Activated CD4-positive, alpha-beta T cell treated with anti-CD3 and anti-CD28 coated beads, Interleukin-2, amount 50 U/mL, for 16 hours (primary cell): ENCODE results near the gene SYNE2.
A peak's percentile ranks its signal among the peaks of the same experiment; 100 is the strongest.
"Not testable (repeated sequence)": the region's sequence is repeated elsewhere in the genome, so short reads cannot be mapped to it uniquely, and the experiment has no call there.

ENCODE experiments used
- DNase-seq: peaks from one replicate; pipeline ENCODE4 v3.0.0-alpha.2; 2020

SYNE2 gene, protein sequence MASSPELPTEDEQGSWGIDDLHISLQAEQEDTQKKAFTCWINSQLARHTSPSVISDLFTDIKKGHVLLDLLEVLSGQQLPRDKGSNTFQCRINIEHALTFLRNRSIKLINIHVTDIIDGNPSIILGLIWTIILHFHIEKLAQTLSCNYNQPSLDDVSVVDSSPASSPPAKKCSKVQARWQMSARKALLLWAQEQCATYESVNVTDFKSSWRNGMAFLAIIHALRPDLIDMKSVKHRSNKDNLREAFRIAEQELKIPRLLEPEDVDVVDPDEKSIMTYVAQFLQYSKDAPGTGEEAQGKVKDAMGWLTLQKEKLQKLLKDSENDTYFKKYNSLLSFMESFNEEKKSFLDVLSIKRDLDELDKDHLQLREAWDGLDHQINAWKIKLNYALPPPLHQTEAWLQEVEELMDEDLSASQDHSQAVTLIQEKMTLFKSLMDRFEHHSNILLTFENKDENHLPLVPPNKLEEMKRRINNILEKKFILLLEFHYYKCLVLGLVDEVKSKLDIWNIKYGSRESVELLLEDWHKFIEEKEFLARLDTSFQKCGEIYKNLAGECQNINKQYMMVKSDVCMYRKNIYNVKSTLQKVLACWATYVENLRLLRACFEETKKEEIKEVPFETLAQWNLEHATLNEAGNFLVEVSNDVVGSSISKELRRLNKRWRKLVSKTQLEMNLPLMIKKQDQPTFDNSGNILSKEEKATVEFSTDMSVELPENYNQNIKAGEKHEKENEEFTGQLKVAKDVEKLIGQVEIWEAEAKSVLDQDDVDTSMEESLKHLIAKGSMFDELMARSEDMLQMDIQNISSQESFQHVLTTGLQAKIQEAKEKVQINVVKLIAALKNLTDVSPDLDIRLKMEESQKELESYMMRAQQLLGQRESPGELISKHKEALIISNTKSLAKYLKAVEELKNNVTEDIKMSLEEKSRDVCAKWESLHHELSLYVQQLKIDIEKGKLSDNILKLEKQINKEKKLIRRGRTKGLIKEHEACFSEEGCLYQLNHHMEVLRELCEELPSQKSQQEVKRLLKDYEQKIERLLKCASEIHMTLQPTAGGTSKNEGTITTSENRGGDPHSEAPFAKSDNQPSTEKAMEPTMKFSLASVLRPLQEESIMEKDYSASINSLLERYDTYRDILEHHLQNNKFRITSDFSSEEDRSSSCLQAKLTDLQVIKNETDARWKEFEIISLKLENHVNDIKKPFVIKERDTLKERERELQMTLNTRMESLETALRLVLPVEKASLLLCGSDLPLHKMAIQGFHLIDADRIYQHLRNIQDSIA (N-terminal part only)

DNA sequence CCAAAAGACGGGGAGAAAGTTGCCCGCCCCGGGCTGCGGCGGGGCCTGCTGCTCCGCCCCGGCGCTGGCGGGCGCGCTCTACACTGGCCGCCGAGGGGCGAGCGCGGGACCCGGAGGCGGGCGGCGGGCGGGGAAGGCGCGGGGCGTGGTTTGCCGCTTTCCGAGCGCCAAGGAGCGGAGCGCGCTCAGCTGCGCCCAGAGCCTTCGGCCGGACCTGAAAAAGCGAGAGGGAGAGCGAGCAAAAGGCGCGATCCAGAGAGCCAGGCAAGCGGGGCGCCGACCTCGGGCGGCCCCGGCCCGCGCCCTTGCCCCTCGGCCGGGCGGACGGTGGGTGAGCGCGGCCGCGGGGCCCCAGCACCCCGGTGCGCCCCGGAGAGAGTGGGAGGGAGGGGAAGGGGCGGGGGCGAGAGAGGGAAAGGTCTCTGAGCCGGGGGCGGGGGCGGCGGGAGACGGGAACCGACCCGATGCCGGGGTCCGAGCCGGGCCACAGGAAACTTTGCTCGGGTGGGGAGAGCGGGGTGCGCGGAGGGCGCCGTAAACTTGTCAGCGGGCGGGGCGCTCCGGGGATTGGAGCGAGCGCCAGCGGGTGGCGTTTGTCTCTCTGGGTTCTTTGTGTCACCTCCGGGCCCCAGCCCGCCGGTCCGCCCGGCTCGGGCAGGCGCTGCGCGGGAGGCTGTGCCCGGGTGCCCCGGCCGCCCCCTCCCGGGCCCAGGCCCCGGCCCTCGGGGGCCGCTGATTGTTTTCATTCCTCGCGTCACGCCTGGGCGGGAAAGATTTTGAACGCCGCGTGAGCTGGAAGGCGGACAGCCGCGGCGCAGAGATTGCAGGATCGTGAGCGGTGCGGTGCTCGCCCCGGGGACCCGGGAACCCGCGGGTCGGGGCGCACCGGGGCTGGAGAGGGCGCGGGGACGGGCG is at the start of gene SYNE2:
SYNE2 (plus strand) TSS at position 188 of the 915 bp plus-strand sequence. CDS start 56,145 bp downstream, outside the sequence.
- DNase-seq = peak; percentile 78

DNA sequence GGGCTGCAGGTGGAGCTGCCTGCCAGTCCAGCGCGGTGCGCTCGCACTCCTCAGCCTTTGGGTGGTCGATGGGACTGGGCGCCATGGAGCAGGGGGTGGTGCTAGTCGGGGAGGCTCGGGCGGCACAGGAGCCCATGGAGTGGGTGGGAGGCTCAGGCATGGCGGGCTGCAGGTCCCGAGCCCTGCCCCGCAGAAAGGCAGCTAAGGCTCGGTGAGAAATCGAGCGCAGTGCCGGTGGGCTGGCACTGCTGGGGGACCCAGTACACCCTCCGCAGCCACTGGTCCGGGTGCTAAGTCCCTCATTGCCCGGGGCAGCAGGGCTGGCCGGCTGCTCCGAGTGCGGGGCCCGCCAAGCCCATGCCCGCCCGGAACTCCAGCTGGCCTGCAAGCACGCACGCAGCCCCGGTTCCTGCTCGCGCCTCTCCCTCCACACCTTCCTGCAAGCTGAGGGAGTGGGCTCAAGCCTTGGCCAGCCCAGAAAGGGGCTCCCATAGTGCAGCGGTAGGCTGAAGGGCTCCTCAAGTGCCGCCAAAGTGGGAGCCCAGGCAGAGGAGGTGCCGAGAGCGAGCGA is 49.5 kb upstream of the SYNE2 start:
- DNase-seq = not testable (repeated sequence)

DNA sequence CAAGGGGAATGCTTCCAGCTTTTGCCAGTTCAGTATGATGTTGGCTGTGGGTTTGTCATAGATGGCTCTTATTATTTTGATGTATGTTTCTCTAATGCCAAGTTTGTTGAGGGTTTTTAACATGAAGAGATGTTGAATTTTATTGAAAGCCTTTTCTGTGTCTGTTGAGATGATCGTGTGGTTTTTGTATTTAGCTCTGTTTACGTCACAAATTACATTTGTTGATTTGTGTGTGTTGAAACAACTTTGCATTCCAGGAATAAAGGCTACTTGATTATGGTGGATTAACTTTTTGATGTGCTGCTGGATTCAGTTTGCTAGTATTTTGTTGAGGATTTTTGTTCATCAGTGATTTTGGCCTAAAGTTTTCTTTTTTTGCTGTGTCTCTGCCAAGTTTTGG is 46.7 kb upstream of the SYNE2 start:
- DNase-seq = not testable (repeated sequence)

DNA sequence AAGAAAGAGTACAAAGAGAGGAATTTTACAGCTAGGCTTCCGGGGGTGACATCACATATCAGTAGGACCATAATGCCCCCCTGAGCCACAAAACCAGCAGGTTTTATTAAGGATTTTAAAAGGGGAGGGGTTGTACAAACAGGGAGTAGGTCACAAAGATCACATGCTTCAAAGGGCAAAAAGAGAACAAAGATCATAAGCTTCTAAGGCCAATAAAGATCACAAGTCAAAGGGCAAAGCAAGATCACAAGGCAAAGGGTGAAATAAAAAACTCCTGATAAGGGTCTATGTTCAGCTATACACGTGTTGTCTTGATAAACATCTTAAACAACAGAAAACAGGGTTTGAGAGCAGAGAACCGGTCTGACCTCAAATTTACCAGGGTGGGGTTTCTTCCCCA is 41.1 kb upstream of the SYNE2 start:
- DNase-seq = not testable (repeated sequence)

DNA sequence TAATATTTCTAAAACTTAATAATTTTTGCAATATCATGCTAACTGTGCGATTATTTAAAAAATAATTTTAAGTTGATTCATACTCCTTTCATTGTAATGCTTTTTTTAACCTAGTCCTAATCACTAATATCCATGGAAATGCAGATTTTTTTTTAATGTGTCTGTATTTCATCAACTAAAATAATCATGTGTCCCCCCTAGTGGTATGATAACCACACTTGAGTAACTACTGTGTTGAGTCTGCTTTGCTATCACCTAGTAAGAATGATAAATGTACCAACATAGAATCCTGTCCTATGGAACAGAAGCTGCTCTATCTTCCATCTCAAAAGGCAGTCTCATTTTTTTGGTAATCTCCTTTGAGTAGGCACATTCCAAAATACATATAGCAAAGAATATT is 19.1 kb upstream of the SYNE2 start:
- no peak for DNase-seq

DNA sequence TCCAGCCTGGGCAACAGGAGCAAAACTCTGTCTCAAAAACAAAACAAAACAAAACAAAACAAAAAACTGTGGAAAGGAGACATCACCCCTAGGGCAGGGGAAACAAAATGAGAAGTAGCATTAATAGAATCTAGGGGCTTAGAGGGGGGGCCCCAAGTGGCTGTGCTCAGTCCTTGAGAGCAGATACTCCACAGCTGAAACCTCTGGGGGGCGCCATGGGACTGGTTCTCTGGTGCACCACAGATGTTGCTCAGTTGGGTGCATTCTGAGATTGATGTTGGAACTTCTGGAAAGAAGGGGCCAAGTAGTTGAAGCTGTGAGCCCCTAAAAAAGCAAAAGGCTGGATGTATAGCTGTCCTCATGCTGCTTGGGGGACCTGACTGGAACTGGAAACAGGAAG is 11.8 kb upstream of the SYNE2 start:
- no peak for DNase-seq

DNA sequence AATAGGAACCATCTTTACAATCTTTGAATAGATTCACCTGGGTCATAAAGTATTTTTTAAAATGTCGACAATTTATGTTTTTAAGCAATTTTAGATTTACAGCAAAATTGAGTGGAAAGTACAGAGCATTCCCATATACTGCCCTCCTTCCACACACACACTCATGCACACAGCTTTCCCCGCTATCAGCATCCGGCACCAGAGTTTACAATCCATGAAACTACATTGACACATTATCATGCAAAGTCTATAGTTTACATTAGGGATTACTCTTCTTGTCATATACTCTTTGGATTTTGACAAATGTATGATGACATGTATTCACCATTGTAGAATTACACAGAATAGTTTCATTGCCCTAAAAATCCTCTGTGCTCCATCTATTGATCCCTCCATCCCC is 9.0 kb upstream of the SYNE2 start:
- no peak for DNase-seq

DNA sequence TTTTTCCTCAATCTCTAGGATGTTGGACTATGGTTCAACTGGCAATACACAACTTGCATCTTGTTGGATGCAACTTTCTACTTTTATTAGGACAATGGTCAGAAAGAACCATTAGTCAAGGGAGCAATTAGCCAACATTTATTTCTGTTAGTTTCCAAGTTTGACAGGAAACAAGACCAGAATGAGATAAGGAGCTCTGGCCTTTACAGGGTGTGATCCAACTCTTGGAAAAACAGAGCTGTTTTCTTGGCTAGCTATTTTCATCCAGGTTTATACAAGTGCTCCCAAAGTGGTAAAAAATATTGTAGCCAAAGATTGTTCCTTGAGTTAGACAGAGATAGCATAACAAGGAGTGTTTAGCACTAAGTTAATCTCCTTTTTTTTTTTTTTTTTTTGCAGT is 3.9 kb upstream of the SYNE2 start:
- DNase-seq = no peak

DNA sequence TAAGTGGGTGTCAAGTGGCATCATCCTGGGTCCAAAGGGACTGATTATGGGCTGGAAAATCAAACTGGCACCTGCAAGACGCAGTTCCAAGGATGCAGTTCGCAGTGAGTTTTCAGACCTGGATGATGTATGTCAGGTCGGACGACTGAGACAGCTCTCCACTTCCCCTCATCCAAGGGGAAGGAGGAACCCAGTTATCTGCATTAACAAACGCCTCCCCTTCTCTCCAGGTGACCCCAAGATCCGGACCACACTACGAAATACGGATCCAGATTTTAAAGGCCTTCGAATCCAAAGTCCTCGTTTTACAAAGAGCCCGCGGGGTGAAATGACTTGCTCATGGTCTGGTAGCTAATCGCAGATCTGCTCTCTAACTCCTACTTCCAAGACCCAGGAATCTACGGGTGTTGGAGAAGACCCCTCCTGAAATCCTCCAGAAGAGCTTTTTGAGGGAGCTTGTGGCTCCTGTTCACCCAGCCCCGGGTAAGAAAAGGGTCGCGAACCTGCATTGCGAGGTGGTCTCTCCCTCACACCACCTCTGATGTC is 460 bp upstream of the SYNE2 start:
- no peak for DNase-seq

DNA sequence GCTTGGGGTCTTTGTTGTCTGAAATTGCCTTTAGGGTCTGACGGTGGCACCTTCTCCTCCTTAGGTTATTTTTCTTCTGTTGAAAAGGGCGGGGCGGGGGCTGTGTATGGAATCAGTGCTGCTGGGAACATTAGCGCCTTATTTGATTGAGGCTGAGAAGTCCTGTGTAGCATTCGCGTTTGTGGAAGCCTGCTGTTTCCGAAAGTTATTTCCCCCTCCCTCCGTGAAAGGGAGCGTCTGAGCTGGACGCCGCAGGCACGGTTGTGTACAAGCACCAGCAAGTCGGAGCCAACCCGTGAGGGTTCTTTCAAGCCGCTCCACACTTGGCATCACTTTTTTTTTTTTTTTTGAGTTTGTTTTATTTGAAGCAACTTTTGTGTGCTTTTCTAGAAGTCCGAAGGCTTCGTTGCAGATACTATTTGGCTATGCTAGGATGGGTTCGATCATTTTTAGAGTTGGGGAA is 1.1 kb downstream of the SYNE2 start:
- peak; percentile 37 for DNase-seq

DNA sequence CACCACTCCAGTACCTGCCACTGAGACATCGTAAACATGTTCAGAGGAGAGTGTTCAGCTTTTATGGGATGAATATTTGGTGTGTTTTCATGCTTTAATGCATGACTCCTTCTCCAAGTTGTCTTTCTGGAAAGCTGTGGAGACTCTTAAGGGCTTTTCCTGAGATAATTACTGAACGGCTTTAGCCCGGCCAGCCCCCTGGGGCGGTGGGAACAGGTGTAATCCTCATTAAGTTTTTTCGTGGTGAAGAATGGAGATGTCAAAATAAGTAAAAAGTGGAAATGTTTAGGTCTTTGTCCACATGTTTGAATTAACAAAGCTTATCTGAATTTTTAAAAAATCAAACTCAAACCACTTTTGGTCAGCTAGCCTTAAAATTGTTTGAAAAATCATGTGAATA is 1.5 kb downstream of the SYNE2 start:
- no peak for DNase-seq

DNA sequence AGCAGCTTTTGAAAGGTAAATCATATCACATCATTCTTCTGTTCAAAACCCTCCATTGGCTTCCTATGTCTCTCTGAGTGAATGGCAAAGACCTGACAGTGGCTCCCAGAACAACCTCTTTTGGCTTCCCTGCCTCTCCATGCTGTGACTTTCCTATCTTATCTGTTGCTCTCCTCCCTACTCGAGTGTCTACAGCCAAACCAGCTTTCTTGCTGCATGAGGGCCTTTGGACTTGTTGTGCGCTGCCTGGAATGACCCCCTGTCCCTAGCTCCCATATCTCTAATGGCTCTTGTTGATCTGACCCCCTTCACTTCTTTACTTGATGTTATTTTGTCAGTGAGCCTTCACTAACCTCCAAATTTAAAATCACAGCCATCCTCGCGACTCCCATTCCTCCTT is 2.5 kb downstream of the SYNE2 start:
- no peak for DNase-seq

DNA sequence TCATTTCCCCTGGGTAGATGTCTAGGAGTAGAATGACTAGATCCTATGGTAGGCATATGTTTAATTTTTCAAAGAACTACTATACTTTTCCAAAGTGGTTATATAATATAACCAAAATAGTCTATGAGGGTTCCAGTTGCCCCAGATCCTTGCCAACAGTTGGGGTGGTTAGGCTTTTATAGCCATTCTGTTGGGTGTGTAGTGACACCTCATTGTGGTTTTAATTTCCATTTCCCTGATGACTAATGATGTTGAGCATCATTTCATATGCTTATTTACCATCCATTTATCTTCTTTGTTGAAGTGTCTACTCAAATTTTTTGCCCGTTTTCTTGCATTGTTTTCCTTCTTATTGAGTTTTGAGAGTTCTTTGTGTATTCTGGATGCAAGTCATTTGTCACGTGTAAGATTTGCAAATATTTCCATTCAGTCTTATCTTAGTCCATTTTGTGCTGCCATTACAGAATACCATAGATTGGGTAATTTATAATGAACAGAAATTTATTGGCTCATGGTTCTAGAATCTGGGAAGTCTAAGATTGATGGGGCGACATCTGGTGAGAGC is 4.7 kb downstream of the SYNE2 start:
- peak; percentile 69 for DNase-seq

DNA sequence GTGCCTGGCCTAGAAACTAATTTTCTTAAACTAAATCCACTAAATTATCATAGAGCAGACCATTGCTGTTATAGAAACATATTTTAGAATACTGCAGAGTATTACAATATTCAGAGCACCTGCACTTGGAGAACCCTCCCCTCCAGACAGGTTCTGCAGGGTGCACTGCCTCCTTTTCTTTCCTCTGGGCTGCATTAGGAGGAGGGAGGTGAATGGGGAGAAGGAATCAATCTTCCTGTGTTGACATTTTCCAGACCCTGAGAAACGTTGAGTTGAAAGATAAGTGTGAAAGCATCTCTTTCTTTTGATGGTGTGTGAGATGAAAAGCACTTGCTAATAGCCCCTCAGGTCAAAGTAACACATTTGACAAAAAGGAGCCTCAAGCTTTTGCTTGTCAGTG is 7.3 kb downstream of the SYNE2 start:
- DNase-seq = no peak

DNA sequence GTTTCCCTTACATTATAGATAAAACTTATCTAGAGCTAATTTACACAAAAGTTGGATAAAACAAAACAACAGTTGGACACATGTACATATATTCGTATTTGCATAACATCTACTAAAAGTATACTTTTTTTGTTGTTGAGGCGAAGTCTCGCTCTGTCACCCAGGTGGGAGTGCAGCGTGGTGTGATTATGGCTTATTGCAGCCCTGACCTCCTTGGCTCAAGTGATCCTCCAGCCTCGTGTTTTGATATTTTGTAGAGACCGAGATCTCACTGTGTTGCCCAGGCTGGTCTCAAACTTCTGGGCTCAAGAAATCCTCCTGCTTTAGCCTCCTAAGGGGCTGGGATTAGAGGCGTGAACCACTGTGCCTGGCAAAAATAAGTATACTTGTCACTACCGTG is 9.4 kb downstream of the SYNE2 start:
- no peak for DNase-seq

DNA sequence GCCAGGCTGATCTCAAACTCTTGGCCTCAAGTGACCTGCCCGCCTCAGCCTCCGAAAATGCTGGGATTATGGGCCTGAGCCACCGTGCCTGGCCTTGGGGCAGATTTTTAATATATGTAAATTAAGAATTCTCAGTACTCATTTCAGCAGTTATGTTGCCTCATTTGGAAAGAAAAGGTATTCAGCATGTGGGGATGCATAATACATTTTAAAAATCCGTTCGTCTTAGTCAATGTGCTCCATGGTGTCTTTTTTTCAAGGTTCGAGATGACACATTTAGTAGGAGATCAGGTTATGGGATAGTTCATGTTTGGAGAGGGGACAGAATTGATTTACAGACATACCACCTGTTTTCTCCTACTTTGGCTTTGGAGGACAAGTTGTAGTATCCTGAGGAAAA is 10.2 kb downstream of the SYNE2 start:
- no peak for DNase-seq

DNA sequence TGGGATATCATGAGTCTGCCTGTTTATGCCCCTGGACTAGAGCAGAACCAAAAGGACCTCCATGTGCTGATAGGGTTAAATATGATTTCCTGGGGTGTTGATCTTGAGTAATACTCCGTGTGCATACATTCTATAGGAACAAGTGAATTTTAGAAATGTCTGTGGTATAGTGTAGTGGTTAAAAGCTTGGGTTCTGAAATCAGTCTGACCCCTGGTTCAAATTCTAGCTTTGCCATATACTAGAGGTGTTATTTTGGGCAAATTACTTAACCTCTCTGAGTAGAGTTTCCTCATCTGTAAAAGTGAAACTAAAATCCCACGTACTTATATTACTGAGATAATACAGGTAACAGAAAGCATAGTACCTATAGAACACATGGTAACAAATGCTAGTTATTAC is 12.0 kb downstream of the SYNE2 start:
- peak; percentile 44 for DNase-seq

DNA sequence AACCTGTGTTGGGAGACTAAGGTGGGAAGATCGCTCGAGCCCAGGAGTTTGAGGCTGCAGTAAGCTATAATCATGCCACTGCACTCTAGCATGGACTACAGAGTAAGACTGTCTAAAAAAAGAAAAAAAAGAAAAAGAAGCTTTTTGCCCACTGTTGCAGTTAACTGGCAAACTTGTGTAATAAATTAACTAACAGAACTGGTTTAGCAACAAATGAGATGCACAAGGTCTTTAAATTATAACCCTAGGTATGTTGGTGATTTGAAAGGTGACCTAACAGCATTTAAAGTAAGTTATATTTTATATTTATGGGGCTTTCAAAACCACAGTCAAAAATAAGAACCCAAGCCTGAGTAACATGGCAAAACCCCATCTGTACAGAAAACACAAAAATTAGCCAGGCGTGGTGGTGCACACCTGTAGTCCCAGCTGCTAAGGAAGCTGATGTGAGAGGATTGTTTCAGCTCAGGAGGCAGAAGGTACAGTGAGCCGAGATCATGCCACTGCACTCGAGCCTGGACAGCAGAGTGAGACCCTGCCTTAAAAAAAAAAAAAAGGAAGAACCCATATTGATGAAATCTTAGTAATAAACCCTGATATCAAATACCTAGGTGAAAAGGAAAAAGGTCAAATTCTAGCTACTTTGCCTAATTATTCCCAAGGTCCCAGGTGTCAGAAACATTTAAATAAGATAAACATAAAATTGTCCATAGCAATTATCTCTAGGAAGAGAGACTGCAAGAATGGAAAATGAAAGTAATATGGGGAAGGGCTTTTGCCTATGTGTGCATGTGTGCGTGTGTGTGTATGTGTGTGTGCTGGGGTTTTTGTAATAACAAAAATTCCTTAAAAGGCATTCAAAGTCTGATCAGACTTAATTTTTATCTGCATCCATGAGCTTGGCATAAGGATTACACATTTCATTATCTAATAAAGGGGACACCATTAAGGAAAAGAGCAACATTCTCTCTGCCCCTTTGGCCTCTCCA is 15.4 kb downstream of the SYNE2 start:
- no peak for DNase-seq

DNA sequence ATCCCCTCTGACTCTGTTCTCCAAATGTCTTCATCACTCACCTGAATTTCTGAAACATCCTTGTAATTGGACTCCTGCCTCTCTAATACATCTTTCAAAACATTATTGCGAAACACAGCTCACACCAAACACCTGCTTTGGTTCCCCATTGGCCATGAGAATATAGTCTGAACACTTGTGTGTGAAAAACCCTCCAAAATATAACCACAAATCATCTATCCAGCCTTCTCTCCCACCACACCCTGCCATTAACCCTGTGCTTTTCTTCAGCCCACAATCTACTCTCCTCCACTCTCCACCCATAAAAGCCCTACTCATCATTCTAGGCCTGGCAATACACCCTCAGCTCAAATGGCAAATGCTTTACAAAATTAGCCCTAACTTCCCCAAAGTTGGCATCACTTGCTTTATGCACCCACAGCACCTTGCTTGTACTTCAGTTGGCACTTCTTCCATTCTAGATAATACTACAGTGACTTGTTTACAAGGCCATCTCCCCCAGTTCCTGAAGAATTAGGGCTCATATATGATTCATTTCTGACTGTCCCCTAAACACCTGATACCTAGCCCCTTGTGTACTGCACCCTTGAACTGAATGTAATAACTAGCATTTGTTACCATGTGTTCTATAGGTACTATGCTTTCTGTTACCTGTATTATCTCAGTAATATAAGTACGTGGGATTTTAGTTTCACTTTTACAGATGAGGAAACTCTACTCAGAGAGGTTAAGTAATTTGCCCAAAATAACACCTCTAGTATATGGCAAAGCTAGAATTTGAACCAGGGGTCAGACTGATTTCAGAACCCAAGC is 17.3 kb downstream of the SYNE2 start:
- not testable (repeated sequence) for DNase-seq
